Measurements from ENCODE around the gene XXYLT1. TPM values are rescaled to one million over a fixed set of nuclear protein-coding genes. Genes with fewer than 3 reads are reported as not detected.
A peak's percentile ranks its signal among the peaks of the same experiment; 100 is the strongest.

Gene XXYLT1
- total and polyA plus RNA-seq, 9 of the 15 experiments (the other 6 are each of a cell fraction or from before 2014, with no cell fraction given), result 1.9 to 18.9 (median 15.0) TPM

DNA sequence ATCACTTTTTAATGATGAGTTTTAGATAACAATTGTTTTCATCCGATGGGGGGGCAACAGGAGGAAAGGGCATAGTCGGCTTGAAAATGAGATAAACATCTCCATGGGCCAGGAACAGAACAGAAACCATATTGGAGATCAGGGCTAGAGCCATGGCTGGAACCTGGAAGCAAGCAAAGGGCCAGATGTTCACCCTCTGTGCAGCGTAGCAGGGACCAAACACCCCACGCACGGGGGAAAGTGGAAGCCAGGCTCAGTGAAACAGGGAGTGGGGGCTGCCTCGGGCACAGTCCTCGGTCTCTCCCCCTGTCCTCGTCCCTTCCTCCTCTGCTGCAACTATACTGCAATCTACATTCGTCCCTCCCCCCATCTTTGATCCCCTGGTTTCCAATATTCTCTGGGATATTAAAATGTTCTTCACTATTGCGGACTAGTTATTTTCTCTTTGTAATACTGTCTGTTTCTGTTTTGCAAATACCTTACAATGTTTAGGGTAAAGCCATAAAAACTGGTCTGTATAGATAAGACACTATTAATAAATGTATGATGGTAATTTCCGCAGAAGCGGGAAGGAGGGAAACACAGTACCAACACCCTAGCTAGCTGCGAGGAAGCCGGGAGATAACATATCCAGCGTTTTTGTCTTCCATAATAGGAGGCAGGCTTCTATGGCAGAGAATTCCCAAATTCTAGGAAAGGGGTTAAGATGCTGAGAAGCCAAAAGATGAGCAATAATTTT is 121.5 kb downstream of the XXYLT1 start (continued):
- peak; percentile 35; the same call in 1 of the 2 replicates for TF ChIP-seq NFE2L1 (tag; IDR thresholded peaks at IDR 0.05; ENCODE audit: borderline replicate concordance, low read depth)
- TF ChIP-seq TAF1 (IDR thresholded peaks at IDR 0.05; ENCODE audit: control insufficient read depth, extremely low read depth, insufficient read depth, low read length, severe bottlenecking), result no peak
- no peak for TF ChIP-seq DPF2 (IDR thresholded peaks at IDR 0.05)
- no peak for TF ChIP-seq NCOR1 (IDR thresholded peaks at IDR 0.05)
- TF ChIP-seq OTX1 (CRISPR knock-in tag; IDR thresholded peaks at IDR 0.05), result no peak
- TF ChIP-seq, protein P1, sequence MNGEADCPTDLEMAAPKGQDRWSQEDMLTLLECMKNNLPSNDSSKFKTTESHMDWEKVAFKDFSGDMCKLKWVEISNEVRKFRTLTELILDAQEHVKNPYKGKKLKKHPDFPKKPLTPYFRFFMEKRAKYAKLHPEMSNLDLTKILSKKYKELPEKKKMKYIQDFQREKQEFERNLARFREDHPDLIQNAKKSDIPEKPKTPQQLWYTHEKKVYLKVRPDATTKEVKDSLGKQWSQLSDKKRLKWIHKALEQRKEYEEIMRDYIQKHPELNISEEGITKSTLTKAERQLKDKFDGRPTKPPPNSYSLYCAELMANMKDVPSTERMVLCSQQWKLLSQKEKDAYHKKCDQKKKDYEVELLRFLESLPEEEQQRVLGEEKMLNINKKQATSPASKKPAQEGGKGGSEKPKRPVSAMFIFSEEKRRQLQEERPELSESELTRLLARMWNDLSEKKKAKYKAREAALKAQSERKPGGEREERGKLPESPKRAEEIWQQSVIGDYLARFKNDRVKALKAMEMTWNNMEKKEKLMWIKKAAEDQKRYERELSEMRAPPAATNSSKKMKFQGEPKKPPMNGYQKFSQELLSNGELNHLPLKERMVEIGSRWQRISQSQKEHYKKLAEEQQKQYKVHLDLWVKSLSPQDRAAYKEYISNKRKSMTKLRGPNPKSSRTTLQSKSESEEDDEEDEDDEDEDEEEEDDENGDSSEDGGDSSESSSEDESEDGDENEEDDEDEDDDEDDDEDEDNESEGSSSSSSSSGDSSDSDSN (IDR thresholded peaks at IDR 0.05; ENCODE audit: borderline replicate concordance in 1 of 2, low read depth in 2 of 2, low read length in 2 of 2), result no peak
- no peak for TF ChIP-seq ZC3H11A (IDR thresholded peaks at IDR 0.05; ENCODE audit: low read depth, low read length)
- TF ChIP-seq, protein P2, sequence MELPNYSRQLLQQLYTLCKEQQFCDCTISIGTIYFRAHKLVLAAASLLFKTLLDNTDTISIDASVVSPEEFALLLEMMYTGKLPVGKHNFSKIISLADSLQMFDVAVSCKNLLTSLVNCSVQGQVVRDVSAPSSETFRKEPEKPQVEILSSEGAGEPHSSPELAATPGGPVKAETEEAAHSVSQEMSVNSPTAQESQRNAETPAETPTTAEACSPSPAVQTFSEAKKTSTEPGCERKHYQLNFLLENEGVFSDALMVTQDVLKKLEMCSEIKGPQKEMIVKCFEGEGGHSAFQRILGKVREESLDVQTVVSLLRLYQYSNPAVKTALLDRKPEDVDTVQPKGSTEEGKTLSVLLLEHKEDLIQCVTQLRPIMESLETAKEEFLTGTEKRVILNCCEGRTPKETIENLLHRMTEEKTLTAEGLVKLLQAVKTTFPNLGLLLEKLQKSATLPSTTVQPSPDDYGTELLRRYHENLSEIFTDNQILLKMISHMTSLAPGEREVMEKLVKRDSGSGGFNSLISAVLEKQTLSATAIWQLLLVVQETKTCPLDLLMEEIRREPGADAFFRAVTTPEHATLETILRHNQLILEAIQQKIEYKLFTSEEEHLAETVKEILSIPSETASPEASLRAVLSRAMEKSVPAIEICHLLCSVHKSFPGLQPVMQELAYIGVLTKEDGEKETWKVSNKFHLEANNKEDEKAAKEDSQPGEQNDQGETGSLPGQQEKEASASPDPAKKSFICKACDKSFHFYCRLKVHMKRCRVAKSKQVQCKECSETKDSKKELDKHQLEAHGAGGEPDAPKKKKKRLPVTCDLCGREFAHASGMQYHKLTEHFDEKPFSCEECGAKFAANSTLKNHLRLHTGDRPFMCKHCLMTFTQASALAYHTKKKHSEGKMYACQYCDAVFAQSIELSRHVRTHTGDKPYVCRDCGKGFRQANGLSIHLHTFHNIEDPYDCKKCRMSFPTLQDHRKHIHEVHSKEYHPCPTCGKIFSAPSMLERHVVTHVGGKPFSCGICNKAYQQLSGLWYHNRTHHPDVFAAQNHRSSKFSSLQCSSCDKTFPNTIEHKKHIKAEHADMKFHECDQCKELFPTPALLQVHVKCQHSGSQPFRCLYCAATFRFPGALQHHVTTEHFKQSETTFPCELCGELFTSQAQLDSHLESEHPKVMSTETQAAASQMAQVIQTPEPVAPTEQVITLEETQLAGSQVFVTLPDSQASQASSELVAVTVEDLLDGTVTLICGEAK (IDR thresholded peaks at IDR 0.05), result no peak
- TF ChIP-seq, protein P2 (CRISPR knock-in tag; IDR thresholded peaks at IDR 0.05), result no peak
- peak; percentile 61; the same call in 1 of the 2 replicates for TF ChIP-seq TEAD2 (tag; IDR thresholded peaks at IDR 0.05)
- peak; percentile 85 for TF ChIP-seq E2F3 (CRISPR knock-in tag; IDR thresholded peaks at IDR 0.05)
- peak; percentile 92 for TF ChIP-seq HIVEP1 (CRISPR knock-in tag; IDR thresholded peaks at IDR 0.05)
- TF ChIP-seq ZFP30 (CRISPR knock-in tag; IDR thresholded peaks at IDR 0.05; ENCODE audit: borderline replicate concordance), result no peak
- TF ChIP-seq FOXA3 (CRISPR knock-in tag; conservative IDR thresholded peaks at IDR 0.05 in 1 of 2, IDR thresholded peaks at IDR 0.05 in 1 of 2), result no peak
- TF ChIP-seq U2AF1 (optimal IDR thresholded peaks at IDR 0.05; ENCODE audit: low read depth, low read length), result no peak

All from K562 (cell line).